Stimulated activated CD4-positive, alpha-beta T cell treated with anti-CD3 and anti-CD28 coated beads, Interleukin-4, amount 100 ng/mL, for 24 hours (primary cell): ENCODE results near the gene PAX7.
"Not testable (repeated sequence)": the region's sequence is repeated elsewhere in the genome, so short reads cannot be mapped to it uniquely, and the experiment has no call there.

ENCODE experiments used
- DNase-seq: peaks from one replicate; pipeline ENCODE4 v3.0.0-alpha.2; 2020

The PAX7 gene

GRCh38 chr1:18630511-18631495 is at the start of gene PAX7:
PAX7 (plus strand) TSS chr1:18630846; CDS start chr1:18631604, 758 bp downstream.
- no peak for DNase-seq

GRCh38 chr1:18581420-18581880 is 49.2 kb upstream of the PAX7 start:
- peak; percentile 46 for DNase-seq

DNA sequence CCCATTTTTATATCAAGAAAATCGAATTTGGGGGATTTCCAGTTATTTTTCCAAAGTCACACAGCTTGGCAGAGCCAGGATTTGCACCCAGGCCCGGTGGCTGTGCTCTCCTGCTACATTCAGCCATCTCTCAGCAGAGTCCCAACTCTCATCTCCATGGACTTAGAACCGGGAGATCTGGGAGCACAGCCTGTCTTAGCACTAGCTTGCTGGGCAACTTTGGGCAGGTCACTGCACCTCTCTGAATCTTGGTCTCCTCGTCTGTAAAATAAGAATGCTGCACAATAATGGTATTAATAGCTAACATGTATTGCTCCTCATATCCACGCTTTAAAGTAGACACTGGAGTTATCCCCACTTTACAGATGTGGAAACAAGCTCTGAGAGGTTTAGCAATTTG is 47.8 kb upstream of the PAX7 start:
- no peak for DNase-seq

DNA sequence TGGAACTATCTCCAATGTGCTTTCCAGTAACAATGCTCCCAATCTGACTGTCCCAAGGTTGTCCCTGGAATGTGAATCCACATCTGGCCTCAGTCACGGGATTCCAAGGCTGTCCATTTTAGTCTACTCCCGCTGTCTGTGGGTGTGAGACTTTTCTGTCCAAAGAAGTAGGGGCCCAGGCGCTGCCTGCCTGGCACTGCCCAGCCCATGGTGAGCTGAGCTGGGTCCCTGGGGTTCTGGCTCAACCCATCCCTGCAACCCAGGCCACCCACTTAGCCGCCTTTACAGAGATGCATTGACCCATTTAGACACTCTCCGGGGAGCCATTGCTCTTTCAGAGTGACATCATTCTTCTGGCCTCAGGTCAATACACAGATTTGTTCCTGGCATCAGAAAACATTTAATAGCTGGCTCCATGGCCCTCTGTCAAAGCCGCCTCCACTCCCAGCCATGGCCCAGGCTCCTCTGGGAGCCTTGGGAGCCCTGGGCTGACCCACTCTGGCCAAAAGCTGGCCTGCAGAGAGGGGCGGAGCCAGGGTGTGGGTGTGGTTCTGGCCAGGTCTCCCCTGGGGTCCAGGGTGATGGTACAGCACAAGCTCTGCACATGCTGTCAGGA is 47.2 kb upstream of the PAX7 start:
- DNase-seq: no peak

- not testable (repeated sequence) for DNase-seq
Observed at GRCh38 chr1:18586016-18586415, 44.6 kb upstream of the PAX7 start.

DNA sequence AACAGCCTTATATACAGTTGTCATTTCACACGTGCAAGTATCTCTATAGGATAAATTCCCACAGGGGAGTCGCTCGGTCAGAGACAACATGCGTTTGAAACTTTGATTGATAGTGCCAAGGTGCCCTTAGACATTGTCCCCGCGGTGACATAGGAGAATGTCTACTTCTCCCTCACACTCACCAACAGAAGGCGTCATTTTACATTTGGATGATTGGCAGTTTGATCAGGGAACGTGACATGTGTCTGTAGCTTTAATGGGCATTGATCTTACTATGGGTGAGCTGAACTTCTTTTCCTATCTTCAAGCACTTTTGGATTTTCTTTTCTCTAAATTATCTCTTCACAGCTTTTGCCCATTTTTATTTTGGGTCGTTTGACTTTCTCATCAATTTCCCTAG is 42.6 kb upstream of the PAX7 start:
- DNase-seq: no peak

- no peak for DNase-seq
Observed at GRCh38 chr1:18592368-18592767, 38.3 kb upstream of the PAX7 start.

GRCh38 chr1:18597160-18598042 is 33.2 kb upstream of the PAX7 start:
- peak; percentile 61 for DNase-seq

DNA sequence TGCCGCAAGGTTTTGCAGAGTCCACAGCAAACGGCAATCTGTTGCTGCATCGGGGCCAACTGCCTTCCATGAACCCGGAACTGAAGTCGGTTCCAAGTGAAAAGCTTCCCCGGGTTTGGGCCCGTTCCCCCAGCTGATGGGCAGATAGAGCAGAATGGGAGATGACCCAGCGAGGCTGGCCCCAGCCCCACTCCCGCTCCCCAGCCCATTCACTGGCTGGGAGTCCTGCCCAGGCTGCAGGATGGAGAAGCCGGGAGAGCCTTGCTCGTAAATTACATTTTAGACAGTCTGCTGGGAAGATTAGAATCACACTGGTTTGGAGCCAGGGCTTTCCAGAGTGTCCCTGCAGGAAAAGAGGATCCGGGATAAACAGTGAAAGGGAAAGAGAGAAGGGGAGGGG is 31.6 kb upstream of the PAX7 start:
- no peak for DNase-seq

- no peak for DNase-seq
Observed at GRCh38 chr1:18599704-18600103, 30.9 kb upstream of the PAX7 start.

- DNase-seq: no peak
Observed at GRCh38 chr1:18602533-18603211, 28.0 kb upstream of the PAX7 start.

GRCh38 chr1:18603212-18603852 is 27.3 kb upstream of the PAX7 start:
- no peak for DNase-seq

DNA sequence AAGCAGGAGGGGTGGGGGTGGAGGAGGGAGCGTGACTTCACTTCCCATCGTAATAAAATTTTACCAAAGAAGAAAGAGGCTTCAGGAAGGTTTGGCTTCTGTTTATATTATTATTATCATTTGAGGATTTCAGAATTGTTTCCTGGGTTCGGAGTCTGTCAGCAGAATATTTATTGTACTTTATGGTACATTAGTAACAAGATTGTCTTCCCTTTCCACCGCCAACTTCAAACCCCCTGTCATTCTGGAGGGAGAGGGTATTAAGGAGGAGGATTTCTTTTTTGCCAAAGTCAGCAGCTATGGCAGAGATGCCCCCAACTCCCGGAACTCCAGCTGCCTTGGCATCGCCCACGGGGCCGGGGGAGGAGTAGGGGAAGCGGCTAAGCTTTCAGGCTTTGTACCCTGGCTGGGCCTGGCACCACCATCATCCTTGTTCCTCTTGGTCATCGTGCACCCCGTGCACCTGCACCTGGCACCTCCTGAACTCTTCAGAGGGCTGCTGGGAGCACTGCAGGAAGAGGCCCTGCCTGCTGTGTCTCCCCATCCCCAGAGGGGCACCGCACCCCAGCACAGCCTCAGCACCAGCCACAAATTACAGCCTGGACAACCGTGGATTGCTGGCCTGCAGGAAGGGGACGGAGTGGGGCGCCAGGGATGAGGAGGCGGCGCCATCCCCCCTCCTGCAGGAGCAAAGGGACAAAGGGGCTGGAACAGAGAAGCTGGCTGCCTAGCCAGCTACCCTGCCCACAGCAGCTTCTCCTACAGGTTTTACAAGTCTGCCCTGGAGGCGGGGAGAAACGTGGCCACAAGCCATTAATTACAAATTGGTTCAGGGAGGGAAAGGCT is 24.0 kb upstream of the PAX7 start:
- DNase-seq: no peak

DNA sequence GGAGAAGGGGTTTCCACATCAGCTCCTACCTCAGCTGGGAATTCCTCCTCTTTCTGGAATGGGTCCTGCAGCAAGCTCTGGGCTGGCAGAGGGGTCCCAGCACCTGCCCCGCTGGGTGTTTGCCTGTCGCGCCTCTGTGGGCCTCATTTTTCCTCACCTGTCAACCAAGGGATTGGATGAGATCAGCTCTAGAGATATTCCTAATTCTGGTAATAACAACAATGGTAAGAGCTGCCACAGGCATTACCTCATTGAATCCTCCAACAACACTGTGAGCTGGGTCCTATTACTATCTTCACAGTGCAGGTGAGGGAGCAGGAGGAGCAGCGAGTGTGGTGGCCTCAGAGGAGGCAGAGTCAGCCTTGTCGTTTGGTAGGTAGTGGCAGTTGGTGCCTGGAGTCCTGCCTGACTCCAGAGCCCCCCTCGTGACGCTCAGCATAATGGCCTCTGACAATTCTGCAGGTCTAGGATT is 23.3 kb upstream of the PAX7 start:
- DNase-seq: no peak

DNA sequence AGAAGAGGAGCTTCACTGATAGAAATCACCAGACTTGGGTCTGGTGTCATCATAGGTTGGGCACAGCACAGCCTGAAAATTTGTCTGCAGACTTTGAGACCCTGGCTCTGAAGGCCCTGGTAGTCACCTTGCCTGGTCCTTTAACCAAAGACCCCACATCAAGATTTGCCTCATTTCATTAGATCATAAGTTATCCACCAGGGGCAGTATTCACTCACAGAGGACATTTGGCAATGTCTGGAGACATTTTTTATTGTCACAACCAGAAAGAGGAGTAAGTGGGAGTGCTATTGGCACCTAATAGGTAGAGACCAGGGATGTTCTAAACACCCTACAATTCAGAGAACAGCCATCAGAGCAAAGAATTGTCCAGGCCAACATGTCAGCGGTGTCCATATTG is 22.1 kb upstream of the PAX7 start:
- DNase-seq: no peak

GRCh38 chr1:18611311-18611710 is 19.3 kb upstream of the PAX7 start:
- DNase-seq: no peak

- no peak for DNase-seq
Observed at GRCh38 chr1:18612073-18612472, 18.6 kb upstream of the PAX7 start.

GRCh38 chr1:18614069-18614735 is 16.4 kb upstream of the PAX7 start:
- no peak for DNase-seq

GRCh38 chr1:18618546-18619466 is 11.8 kb upstream of the PAX7 start:
- DNase-seq: no peak
